Stimulated activated CD8-positive, alpha-beta memory T cell treated with anti-CD3 and anti-CD28 coated beads, Interleukin-12 subunit alpha, Interleukin-12 subunit beta, amount 100 ng/mL, for 1 hour (primary cell): Measurements from ENCODE around the gene NDST3.

Source experiments
- DNase-seq: peaks from one replicate; pipeline ENCODE4 v3.0.0-alpha.2; 2020; ENCODE audit warnings: low read depth

Gene NDST3

GRCh38 chr4:118081434-118081833, 47.1 kb downstream of the NDST3 start:
- DNase-seq, result no peak

GRCh38 chr4:118082182-118082581, 47.9 kb downstream of the NDST3 start:
- no peak for DNase-seq

GRCh38 chr4:118085700-118086099, 51.4 kb downstream of the NDST3 start:
- no peak for DNase-seq

- DNase-seq, result no peak
Measured at GRCh38 chr4:118086344-118086743, 52.1 kb downstream of the NDST3 start.

- no peak for DNase-seq
Measured at GRCh38 chr4:118087366-118087765, 53.1 kb downstream of the NDST3 start.

- no peak for DNase-seq
Measured at GRCh38 chr4:118099106-118099505, 64.8 kb downstream of the NDST3 start.

GRCh38 chr4:118102195-118102594, 67.9 kb downstream of the NDST3 start:
- DNase-seq, result no peak

GRCh38 chr4:118112117-118113046, 78.1 kb downstream of the NDST3 start:
- DNase-seq, result no peak

- no peak for DNase-seq
Measured at GRCh38 chr4:118113220-118113619, 78.9 kb downstream of the NDST3 start.

GRCh38 chr4:118114720-118115119, 80.4 kb downstream of the NDST3 start:
- no peak for DNase-seq

GRCh38 chr4:118120120-118120760, 86.0 kb downstream of the NDST3 start:
- DNase-seq, result no peak

GRCh38 chr4:118124997-118125396, 90.7 kb downstream of the NDST3 start:
- DNase-seq, result no peak

GRCh38 chr4:118139241-118139640, 105.0 kb downstream of the NDST3 start:
- no peak for DNase-seq

GRCh38 chr4:118141240-118141639, 107.0 kb downstream of the NDST3 start:
- no peak for DNase-seq

- no peak for DNase-seq
Measured at GRCh38 chr4:118154649-118155048, 120.4 kb downstream of the NDST3 start.

GRCh38 chr4:118155516-118155915, 121.2 kb downstream of the NDST3 start:
- no peak for DNase-seq

- no peak for DNase-seq
Measured at GRCh38 chr4:118158763-118159375, 124.6 kb downstream of the NDST3 start.

- DNase-seq, result no peak
Measured at GRCh38 chr4:118167306-118167705, 133.0 kb downstream of the NDST3 start.

GRCh38 chr4:118171381-118171780, 137.1 kb downstream of the NDST3 start:
- no peak for DNase-seq

- DNase-seq, result no peak
Measured at GRCh38 chr4:118173126-118173525, 138.8 kb downstream of the NDST3 start.

GRCh38 chr4:118173956-118174725, 139.9 kb downstream of the NDST3 start:
- no peak for DNase-seq

GRCh38 chr4:118175506-118175905, 141.2 kb downstream of the NDST3 start:
- DNase-seq, result no peak
